ENCODE measurements around the gene KCP. TPM values are rescaled to one million over a fixed set of nuclear protein-coding genes. Genes with fewer than 3 reads are reported as not detected.

The KCP gene
- total and polyA plus RNA-seq, 2 of the 13 experiments (the other 11 are each of a cell fraction or from before 2014, with no cell fraction given) = 0.37 to 1.0 TPM

DNA sequence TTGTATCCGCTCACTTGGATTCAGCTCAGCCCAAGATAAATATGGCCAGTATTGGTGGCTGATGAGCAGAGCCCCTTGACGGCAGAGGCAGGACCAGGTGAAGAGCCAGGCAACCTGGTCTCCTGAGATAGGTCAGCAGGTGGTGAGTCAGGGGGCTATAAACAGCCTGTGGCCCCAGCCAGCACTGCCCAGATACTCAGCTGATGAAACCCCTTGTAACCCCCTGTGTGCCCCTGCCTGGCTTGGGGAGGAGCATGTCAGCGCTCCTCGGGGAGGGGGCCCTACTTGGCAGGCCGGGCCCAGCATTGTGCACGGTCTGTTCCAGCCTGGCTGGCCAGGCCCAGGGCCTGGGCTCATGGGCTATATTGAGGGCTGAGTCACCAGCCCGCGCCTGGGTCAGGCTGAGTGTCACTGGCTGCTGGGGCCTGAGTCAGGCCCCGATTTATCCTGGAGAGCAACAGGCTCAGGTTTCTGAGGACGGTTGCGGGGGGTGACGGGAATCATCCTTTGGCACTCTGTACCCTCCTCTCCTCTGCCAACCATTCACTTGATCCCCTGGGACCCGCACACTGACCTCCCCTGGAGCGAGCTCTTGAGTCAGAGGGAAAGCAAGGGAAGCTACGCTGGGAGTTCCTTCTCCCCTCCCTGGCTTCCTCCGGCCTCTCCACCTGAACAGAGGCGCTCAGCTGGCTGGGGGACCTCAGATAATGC, 83.1 kb downstream of the KCP start (continued):
- TF ChIP-seq ZC3H13 (CRISPR knock-in tag; IDR thresholded peaks at IDR 0.05) (no peak), ZNF501 (CRISPR knock-in tag; IDR thresholded peaks at IDR 0.05) (no peak), KDM5A (IDR thresholded peaks at IDR 0.05; ENCODE audit: borderline replicate concordance, low read length) (no peak), ZNF329 (CRISPR knock-in tag; IDR thresholded peaks at IDR 0.05; ENCODE audit: low read depth) (no peak), ISX (CRISPR knock-in tag; conservative IDR thresholded peaks at IDR 0.05) (no peak), ZNF766 (CRISPR knock-in tag; IDR thresholded peaks at IDR 0.05; ENCODE audit: borderline replicate concordance) (no peak), ZNF3 (CRISPR knock-in tag; IDR thresholded peaks at IDR 0.05) (no peak), PHF20 (CRISPR knock-in tag; IDR thresholded peaks at IDR 0.05) (no peak), MEIS1 (CRISPR knock-in tag; IDR thresholded peaks at IDR 0.05; ENCODE audit: borderline replicate concordance) (no peak), BORCS8-MEF2B (CRISPR knock-in tag; IDR thresholded peaks at IDR 0.05) (no peak), ZSCAN31 (CRISPR knock-in tag; IDR thresholded peaks at IDR 0.05; ENCODE audit: low read depth) (no peak), YEATS4 (CRISPR knock-in tag; IDR thresholded peaks at IDR 0.05; ENCODE audit: borderline replicate concordance) (no peak), ZNF354B (CRISPR knock-in tag; IDR thresholded peaks at IDR 0.05) (no peak), SALL1 (CRISPR knock-in tag; IDR thresholded peaks at IDR 0.05) (0 out of 2 replicates have a peak, but pooled peaks have one; percentile 1), DNMT3B (CRISPR knock-in tag; conservative IDR thresholded peaks at IDR 0.05) (no peak)
- TF ChIP-seq, protein P1, sequence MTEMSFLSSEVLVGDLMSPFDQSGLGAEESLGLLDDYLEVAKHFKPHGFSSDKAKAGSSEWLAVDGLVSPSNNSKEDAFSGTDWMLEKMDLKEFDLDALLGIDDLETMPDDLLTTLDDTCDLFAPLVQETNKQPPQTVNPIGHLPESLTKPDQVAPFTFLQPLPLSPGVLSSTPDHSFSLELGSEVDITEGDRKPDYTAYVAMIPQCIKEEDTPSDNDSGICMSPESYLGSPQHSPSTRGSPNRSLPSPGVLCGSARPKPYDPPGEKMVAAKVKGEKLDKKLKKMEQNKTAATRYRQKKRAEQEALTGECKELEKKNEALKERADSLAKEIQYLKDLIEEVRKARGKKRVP (CRISPR knock-in tag; IDR thresholded peaks at IDR 0.05) = peak in 1 of 2 experiments; percentile 89; a peak in 2 of 4 replicates
